ENCODE measurements around the gene CPAMD8.

DNA sequence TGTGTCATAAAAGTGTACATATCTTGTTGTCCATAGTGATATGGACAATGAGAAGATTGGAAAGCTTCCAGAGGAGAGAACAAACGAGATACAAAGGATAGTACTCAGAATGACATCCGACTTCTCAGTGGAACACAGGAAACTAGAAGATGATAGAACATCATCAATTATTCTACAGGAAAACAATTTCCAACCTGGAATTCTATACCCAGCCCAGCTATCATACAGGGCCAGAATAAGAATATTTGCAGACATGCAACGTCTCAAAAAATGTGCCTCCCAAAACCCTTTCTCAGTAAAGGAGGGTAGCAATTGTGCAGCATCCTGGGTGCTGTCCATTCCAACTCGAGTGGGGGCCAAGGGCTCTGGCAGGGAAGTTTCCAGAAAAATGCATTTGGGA lies 113.8 kb downstream of the CPAMD8 start:
- no peak for TF ChIP-seq EZH2 (IDR thresholded peaks at IDR 0.05; ENCODE audit: borderline replicate concordance)
- TF ChIP-seq, protein P1, sequence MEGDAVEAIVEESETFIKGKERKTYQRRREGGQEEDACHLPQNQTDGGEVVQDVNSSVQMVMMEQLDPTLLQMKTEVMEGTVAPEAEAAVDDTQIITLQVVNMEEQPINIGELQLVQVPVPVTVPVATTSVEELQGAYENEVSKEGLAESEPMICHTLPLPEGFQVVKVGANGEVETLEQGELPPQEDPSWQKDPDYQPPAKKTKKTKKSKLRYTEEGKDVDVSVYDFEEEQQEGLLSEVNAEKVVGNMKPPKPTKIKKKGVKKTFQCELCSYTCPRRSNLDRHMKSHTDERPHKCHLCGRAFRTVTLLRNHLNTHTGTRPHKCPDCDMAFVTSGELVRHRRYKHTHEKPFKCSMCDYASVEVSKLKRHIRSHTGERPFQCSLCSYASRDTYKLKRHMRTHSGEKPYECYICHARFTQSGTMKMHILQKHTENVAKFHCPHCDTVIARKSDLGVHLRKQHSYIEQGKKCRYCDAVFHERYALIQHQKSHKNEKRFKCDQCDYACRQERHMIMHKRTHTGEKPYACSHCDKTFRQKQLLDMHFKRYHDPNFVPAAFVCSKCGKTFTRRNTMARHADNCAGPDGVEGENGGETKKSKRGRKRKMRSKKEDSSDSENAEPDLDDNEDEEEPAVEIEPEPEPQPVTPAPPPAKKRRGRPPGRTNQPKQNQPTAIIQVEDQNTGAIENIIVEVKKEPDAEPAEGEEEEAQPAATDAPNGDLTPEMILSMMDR (IDR thresholded peaks at IDR 0.05; ENCODE audit: poor library complexity), result no peak
